PC-9 (cell line): ENCODE measurements around the gene TCEA2. TPM values are rescaled to one million over a fixed set of nuclear protein-coding genes. Genes with fewer than 3 reads are reported as not detected.

ENCODE experiments used
- BruUV-seq: library from RNA; stranded (reverse); fragments of 400-500 nt; replicated peaks from 2 replicates; lab custom pipeline; 2021; lab: Mats Ljungman, UMichigan
- CTCF ChIA-PET: fragments of 300-600 bp; sonication (Branson Sonifier 250); formaldehyde crosslinking; loops from one replicate; lab custom pipeline; 2022; ENCODE audit warnings: antibody characterized with exemption; lab: Charles Lee
- POLR2A ChIA-PET: fragments of 300-600 bp; sonication (Branson Sonifier 250); formaldehyde crosslinking; loops from one replicate; lab custom pipeline; 2022; ENCODE audit warnings: antibody characterized with exemption; ENCODE audit not compliant: unreplicated experiment; lab: Charles Lee
- DNase-seq, 2 experiments: peaks; one replicate each; pipeline versions ENCODE4 v3.0.0 to v3.0.0-alpha.2; 2015 to 2022; ENCODE audit warnings: mixed read lengths in 1 of 2
- H2AFZ ChIP-seq: fragments of 200-600 bp; sonication (generic); 2 replicates; pipeline ENCODE4 v1.8.1; 2017; ENCODE audit warnings: antibody characterized with exemption
- H3F3A ChIP-seq: fragments of 200-600 bp; sonication (generic); 2 replicates; pipeline ENCODE4 v1.8.1; 2017; ENCODE audit warnings: antibody characterized with exemption, mild to moderate bottlenecking, low read depth; ENCODE audit not compliant: insufficient read depth
- H3K27ac ChIP-seq: fragments of 200-600 bp; sonication (generic); 2 replicates; pipeline ENCODE4 v1.6.1; 2016; ENCODE audit warnings: mixed run types
- H3K27me3 ChIP-seq: fragments of 200-600 bp; sonication (generic); 2 replicates; pipeline ENCODE4 v1.6.1; 2016; ENCODE audit warnings: low read depth, mixed run types; ENCODE audit not compliant: insufficient read depth
- H3K36me3 ChIP-seq: fragments of 200-600 bp; sonication (generic); 2 replicates; pipeline ENCODE4 v1.6.1; 2016; ENCODE audit warnings: low read depth, mixed run types
- H3K4me1 ChIP-seq: fragments of 200-600 bp; sonication (generic); replicated peaks from 2 replicates; pipeline ENCODE4 v1.6.1; 2016; ENCODE audit warnings: mixed run types; ENCODE audit not compliant: insufficient read depth
- H3K4me2 ChIP-seq: fragments of 200-600 bp; sonication (generic); 2 replicates; pipeline ENCODE4 v1.6.1; 2017; ENCODE audit warnings: mixed run types
- H3K4me3 ChIP-seq: fragments of 200-600 bp; sonication (generic); 2 replicates; pipeline ENCODE4 v1.6.1; 2016; ENCODE audit warnings: mixed run types
- H3K79me2 ChIP-seq: fragments of 200-600 bp; sonication (generic); 2 replicates; pipeline ENCODE4 v1.6.1; 2017; ENCODE audit warnings: low read depth, mixed run types
- H3K9me2 ChIP-seq: fragments of 200-600 bp; sonication (generic); 2 replicates; pipeline ENCODE4 v1.8.1; 2017; ENCODE audit warnings: mild to moderate bottlenecking; ENCODE audit not compliant: insufficient read depth
- H3K9me3 ChIP-seq: fragments of 200-600 bp; sonication (generic); 2 replicates; pipeline ENCODE4 v1.8.1; 2016; ENCODE audit warnings: low read depth; ENCODE audit not compliant: insufficient read depth
- H4K20me1 ChIP-seq: fragments of 200-600 bp; sonication (generic); 2 replicates; pipeline ENCODE4 v1.8.1; 2017; ENCODE audit not compliant: insufficient read depth
- EZH2 ChIP-seq: fragments of 200-600 bp; sonication (generic); IDR thresholded peaks from 2 replicates; pipeline ENCODE4 v1.8.0; 2017; ENCODE audit warnings: antibody characterized with exemption, low read depth
- intact Hi-C: fragments of 100-400 bp; cut with micrococcal nuclease; formaldehyde crosslinking; loops from one replicate; pipeline ENCODE4 v1.10.0; 2022; ENCODE audit not compliant: unreplicated experiment
- total RNA-seq: library from RNA; stranded (reverse); gene quantifications from 2 replicates; pipeline ENCODE4 v1.2.3, GENCODE V29; 2021
- TF ChIP-seq, protein P1 (sequence below): fragments of 200-600 bp; sonication (generic); conservative IDR thresholded peaks from 2 replicates; pipeline ENCODE4 v1.6.1; 2017; ENCODE audit warnings: mixed run types, antibody characterized with exemption, mild to moderate bottlenecking, moderate library complexity

The TCEA2 gene
- total RNA-seq, 1 experiment from 2014 or later, result 100 TPM

DNA sequence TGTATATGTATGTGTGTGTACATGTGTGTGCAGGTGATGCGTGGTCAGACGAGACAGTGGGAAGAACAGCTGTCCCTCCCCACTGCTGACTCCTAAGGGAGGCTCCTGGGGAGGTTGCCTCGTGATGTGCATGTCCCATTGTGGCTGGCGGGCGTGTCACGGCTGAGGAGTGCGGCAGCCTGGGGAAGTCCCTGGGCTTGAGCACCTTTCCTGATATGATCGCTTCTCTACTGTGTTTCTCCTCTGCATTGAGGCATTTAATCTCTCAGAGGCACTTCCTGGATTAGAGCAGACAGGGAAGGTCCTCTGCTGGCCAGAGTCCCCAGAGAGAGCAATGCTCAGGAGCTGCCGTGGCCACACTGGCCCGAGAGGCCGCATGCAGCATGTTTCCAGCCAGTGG is 32.9 kb downstream of the TCEA2 start:
- Histone ChIP-seq H3K36me3 (no peaks in the 10 kb centered on the region), H3K4me2 (no peak overlapping the region), H3K4me3 (no peak overlapping the region), H3K9me2 (no peaks in the 10 kb centered on the region), H3K9me3 (no peaks in the 10 kb centered on the region), H3K27me3 (peaks cover 41% of the 10 kb centered on the region), H3K79me2 (no peaks in the 10 kb centered on the region), H2AFZ (no peak overlapping the region), H3F3A (no peaks in the 10 kb centered on the region), H4K20me1 (no peaks in the 10 kb centered on the region), H3K4me1 (no peaks in the 10 kb centered on the region), H3K27ac (no peak overlapping the region)
- intact Hi-C loops, result no loop called here
- BruUV-seq, result no TSS peak
- CTCF ChIA-PET, result no interaction called here
- POLR2A ChIA-PET, result no interaction called here
- TF ChIP-seq EZH2, result no peak
- TF ChIP-seq, protein P1, sequence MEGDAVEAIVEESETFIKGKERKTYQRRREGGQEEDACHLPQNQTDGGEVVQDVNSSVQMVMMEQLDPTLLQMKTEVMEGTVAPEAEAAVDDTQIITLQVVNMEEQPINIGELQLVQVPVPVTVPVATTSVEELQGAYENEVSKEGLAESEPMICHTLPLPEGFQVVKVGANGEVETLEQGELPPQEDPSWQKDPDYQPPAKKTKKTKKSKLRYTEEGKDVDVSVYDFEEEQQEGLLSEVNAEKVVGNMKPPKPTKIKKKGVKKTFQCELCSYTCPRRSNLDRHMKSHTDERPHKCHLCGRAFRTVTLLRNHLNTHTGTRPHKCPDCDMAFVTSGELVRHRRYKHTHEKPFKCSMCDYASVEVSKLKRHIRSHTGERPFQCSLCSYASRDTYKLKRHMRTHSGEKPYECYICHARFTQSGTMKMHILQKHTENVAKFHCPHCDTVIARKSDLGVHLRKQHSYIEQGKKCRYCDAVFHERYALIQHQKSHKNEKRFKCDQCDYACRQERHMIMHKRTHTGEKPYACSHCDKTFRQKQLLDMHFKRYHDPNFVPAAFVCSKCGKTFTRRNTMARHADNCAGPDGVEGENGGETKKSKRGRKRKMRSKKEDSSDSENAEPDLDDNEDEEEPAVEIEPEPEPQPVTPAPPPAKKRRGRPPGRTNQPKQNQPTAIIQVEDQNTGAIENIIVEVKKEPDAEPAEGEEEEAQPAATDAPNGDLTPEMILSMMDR, result no peak
- DNase-seq, result no peak

DNA sequence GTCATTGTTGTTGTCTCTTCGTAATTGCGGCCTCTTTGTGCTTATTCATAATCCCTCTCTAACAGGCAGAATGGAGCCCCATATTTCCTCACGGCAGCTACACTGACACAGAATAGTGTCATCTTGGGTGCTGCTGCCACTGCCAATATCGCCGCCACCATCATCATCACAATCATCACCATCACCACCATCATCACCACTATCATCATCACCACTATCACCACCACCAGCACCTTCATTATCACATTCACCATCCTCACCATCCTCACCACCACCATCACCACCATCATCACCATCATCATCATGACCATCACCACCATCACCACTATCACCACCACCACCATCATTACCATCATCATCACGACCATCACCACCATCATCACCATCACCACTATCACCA is 33.5 kb downstream of the TCEA2 start:
- no peak overlapping the region for H3K4me2 ChIP-seq
- ChIA-PET CTCF (no interaction called here), POLR2A (no interaction called here)
- no peaks in the 10 kb centered on the region for H4K20me1 ChIP-seq
- H3K9me2 ChIP-seq, result no peaks in the 10 kb centered on the region
- TF ChIP-seq, protein P1, result no peak
- TF ChIP-seq EZH2, result no peak
- no peak overlapping the region for H3K4me3 ChIP-seq
- H3F3A ChIP-seq, result no peaks in the 10 kb centered on the region
- H2AFZ ChIP-seq, result no peak overlapping the region
- no peaks in the 10 kb centered on the region for H3K4me1 ChIP-seq
- H3K27ac ChIP-seq, result no peak overlapping the region
- intact Hi-C loops, result no loop called here
- no peaks in the 10 kb centered on the region for H3K79me2 ChIP-seq
- no peak for DNase-seq
- peaks cover 47% of the 10 kb centered on the region for H3K27me3 ChIP-seq
- H3K9me3 ChIP-seq, result no peaks in the 10 kb centered on the region
- no TSS peak for BruUV-seq
- no peaks in the 10 kb centered on the region for H3K36me3 ChIP-seq

DNA sequence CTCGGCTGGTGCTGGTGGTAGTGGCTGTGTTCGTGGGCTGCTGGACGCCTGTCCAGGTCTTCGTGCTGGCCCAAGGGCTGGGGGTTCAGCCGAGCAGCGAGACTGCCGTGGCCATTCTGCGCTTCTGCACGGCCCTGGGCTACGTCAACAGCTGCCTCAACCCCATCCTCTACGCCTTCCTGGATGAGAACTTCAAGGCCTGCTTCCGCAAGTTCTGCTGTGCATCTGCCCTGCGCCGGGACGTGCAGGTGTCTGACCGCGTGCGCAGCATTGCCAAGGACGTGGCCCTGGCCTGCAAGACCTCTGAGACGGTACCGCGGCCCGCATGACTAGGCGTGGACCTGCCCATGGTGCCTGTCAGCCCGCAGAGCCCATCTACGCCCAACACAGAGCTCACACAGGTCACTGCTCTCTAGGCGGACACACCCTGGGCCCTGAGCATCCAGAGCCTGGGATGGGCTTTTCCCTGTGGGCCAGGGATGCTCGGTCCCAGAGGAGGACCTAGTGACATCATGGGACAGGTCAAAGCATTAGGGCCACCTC is 35.5 kb downstream of the TCEA2 start:
- Histone ChIP-seq H3K27ac (no peak overlapping the region), H4K20me1 (no peaks in the 10 kb centered on the region), H3K79me2 (no peaks in the 10 kb centered on the region), H3K4me3 (no peak overlapping the region), H3F3A (no peaks in the 10 kb centered on the region), H3K9me2 (no peaks in the 10 kb centered on the region), H3K4me2 (no peak overlapping the region), H2AFZ (no peak overlapping the region), H3K36me3 (no peaks in the 10 kb centered on the region), H3K4me1 (no peaks in the 10 kb centered on the region), H3K9me3 (no peaks in the 10 kb centered on the region), H3K27me3 (peaks cover 65% of the 10 kb centered on the region)
- ChIA-PET CTCF (no interaction called here), POLR2A (no interaction called here)
- TF ChIP-seq EZH2, result no peak
- TF ChIP-seq, protein P1, result no peak
- no TSS peak for BruUV-seq
- intact Hi-C loops, result no loop called here
- DNase-seq, result peak in 1 of 2 experiments; percentile 13
